Stomach (tissue), 9 donors: ENCODE results near the gene C2CD4D. TPM values are rescaled to one million over a fixed set of nuclear protein-coding genes. Genes with fewer than 3 reads are reported as not detected.

Experiments used
- DNase-seq, 2 donors: peaks; one replicate each; pipeline versions ENCODE4 v3.0.0 to v3.0.0-alpha.2; 2013 to 2019
- H3K27ac ChIP-seq, 5 donors: fragments of 200-600 bp in 4 of 5; sonication (generic) in 4 of 5; one replicate each; pipeline ENCODE4 v1.5.1; 2013 to 2019; ENCODE audit warnings: mild to moderate bottlenecking in 1 of 5, moderate library complexity in 1 of 5
- H3K27me3 ChIP-seq, 3 donors: fragments of 200-600 bp; sonication (generic); one replicate each; pipeline ENCODE4 v1.5.1; 2017 to 2019; ENCODE audit warnings: mixed run types in 1 of 3
- H3K36me3 ChIP-seq, 4 donors: fragments of 200-600 bp; sonication (generic); 1 replicate in 3 of 4; 2 replicates in 1 of 4; pipeline ENCODE4 v1.5.1; 2016 to 2019
- H3K4me1 ChIP-seq, 4 donors: fragments of 200-600 bp; sonication (generic); one replicate each; pipeline ENCODE4 v1.5.1; 2016 to 2019
- H3K4me3 ChIP-seq, 4 donors: fragments of 200-600 bp; sonication (generic) in 3 of 4; one replicate each; pipeline ENCODE4 v1.5.1; 2016 to 2019; ENCODE audit warnings: mild to moderate bottlenecking in 1 of 4
- H3K9me3 ChIP-seq, 4 donors: fragments of 200-600 bp; sonication (generic); one replicate each; pipeline ENCODE4 v1.5.1; 2016 to 2019
- EP300 ChIP-seq: sonication (generic); formaldehyde crosslinking; IDR thresholded peaks from one replicate; pipeline ENCODE4 v1.6.1; 2017; ENCODE audit warnings: antibody characterized with exemption
- POLR2A ChIP-seq, 4 donors: fragments of 450-650 bp; IDR thresholded peaks; one replicate each; pipeline ENCODE4 v1.6.1; 2016; ENCODE audit warnings: antibody characterized with exemption in 4 of 4, control low read depth in 2 of 4, mild to moderate bottlenecking in 1 of 4, moderate library complexity in 1 of 4
- POLR2AphosphoS5 ChIP-seq, 3 donors: sonication (generic); formaldehyde crosslinking; IDR thresholded peaks; one replicate each; pipeline ENCODE4 v1.6.1; 2016; ENCODE audit warnings: antibody characterized with exemption in 3 of 3
- WGBS, 5 donors: extraction: QIAGEN DNeasy Blood & Tissue Kit in 3 of 5; methylation state at CpG; one replicate each; pipeline versions ENCODE4 v1.1.5 to v1.1.7; 2013 to 2018; 5-methylcytosine and 5-hydroxymethylcytosine counted together
- intact Hi-C: fragments of 100-400 bp; cut with DNase I; formaldehyde crosslinking; loops from one replicate; pipeline ENCODE4 v1.15.1; 2023; ENCODE audit warnings: low total_unique reads
- polyA plus RNA-seq, 3 donors: library from polyadenylated mRNA; stranded (reverse); fragments of 200-250 nt; gene quantifications; one replicate each; pipeline ENCODE4 v1.2.3, GENCODE V29; 2013
- total RNA-seq, 5 donors: library from RNA; depleted of rRNA; stranded (reverse); fragments of >200 nt; gene quantifications; one replicate each; pipeline versions ENCODE4 v1.1.0 to v1.2.3, GENCODE V29; 2014 to 2016
- TF ChIP-seq, protein P1 (sequence below), 7 experiments: fragments of 450-650 bp in 4 of 7; fragments of 200-600 bp in 3 of 7; sonication (generic) in 3 of 7; IDR thresholded peaks; one replicate each; pipeline ENCODE4 v1.5.1; 2016 to 2019; ENCODE audit warnings: antibody characterized with exemption in 7 of 7, control low read depth in 2 of 7, mild to moderate bottlenecking in 1 of 7
- donor health status: healthy with polysubstance abuse.
- donor health status: Bipolar disorder and iron deficiency.
- donor health status: healthy.

The C2CD4D gene
- total and polyA plus RNA-seq, 8 donors: 0.44 to 0.73 (median 0.58) TPM; not detected in 5

DNA sequence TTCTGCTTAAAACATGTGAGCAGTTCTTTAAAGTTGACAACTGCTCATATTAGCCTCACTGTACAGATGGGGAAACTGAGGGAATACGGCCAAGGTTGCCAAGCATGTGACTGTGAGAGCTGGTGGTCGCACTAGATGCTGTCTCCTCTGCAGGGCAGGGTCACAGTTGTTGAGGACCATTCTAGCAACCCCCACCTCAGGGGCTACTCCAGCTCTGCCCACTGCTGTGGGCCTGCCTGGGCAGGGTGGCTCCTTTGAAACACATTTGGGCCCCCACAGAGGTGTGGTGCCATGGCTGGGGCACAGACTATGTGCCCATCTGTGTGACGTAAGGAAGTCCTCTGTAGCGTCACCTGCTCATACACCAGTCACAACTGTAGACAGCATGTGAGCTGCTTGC is 13.1 kb upstream of the C2CD4D start:
- DNase-seq: no peak
- no peak for TF ChIP-seq POLR2AphosphoS5 (IDR thresholded peaks at IDR 0.05)
- TF ChIP-seq, protein P1, sequence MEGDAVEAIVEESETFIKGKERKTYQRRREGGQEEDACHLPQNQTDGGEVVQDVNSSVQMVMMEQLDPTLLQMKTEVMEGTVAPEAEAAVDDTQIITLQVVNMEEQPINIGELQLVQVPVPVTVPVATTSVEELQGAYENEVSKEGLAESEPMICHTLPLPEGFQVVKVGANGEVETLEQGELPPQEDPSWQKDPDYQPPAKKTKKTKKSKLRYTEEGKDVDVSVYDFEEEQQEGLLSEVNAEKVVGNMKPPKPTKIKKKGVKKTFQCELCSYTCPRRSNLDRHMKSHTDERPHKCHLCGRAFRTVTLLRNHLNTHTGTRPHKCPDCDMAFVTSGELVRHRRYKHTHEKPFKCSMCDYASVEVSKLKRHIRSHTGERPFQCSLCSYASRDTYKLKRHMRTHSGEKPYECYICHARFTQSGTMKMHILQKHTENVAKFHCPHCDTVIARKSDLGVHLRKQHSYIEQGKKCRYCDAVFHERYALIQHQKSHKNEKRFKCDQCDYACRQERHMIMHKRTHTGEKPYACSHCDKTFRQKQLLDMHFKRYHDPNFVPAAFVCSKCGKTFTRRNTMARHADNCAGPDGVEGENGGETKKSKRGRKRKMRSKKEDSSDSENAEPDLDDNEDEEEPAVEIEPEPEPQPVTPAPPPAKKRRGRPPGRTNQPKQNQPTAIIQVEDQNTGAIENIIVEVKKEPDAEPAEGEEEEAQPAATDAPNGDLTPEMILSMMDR (IDR thresholded peaks at IDR 0.05): no peak
- TF ChIP-seq EP300: no peak
- TF ChIP-seq POLR2A (IDR thresholded peaks at IDR 0.05): no peak
- H3K27ac ChIP-seq: no peak overlapping the region
- H3K9me3 ChIP-seq: no peaks in the 10 kb centered on the region
- H3K36me3 ChIP-seq: no peaks in the 10 kb centered on the region
- no peak overlapping the region for H3K4me3 ChIP-seq
- 90 to 100% (median 95%) methylated on average over 2 to 4 of the region's 4 CpGs for WGBS, 5 donors
- H3K4me1 ChIP-seq: peaks cover 0 to 8% (median 0%) of the 10 kb centered on the region in 4 donors
- peaks cover 0 to 45% (median 0%) of the 10 kb centered on the region in 3 donors for H3K27me3 ChIP-seq
- intact Hi-C loops: no loop called here

DNA sequence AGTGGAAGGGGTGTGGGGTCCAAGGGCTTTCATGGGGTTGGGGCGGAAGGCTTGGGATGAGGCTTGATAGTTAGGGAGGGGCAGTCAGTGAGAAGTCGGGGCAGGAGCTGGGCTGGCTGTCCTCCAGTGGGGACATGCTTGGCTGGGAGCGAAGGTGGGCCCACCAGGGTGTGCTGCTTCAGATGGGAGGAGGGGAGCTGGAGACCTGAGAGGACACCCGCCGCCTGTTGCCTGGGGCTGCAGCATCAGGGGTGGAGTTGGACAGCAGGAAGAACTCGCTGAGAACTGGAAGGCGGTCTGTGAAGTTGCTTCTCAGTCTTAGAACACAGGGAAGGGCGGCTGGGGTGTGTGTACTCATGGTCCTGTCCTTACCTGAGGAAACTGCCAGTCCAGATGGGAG is 12.3 kb upstream of the C2CD4D start:
- no peak for DNase-seq
- 55 to 86% (median 80%) methylated on average over 4 to 8 of the region's 8 CpGs for WGBS, 5 donors
- Histone ChIP-seq H3K27ac (no peak overlapping the region), H3K36me3 (no peaks in the 10 kb centered on the region), H3K9me3 (no peaks in the 10 kb centered on the region), H3K4me1 (peaks cover 0 to 8% (median 0%) of the 10 kb centered on the region in 4 donors), H3K4me3 (no peak overlapping the region), H3K27me3 (peaks cover 0 to 51% (median 0%) of the 10 kb centered on the region in 3 donors)
- no peak for TF ChIP-seq POLR2AphosphoS5 (IDR thresholded peaks at IDR 0.05)
- TF ChIP-seq EP300: no peak
- TF ChIP-seq POLR2A (IDR thresholded peaks at IDR 0.05): no peak
- TF ChIP-seq, protein P1 (IDR thresholded peaks at IDR 0.05): no peak
- intact Hi-C loops: no loop called here

DNA sequence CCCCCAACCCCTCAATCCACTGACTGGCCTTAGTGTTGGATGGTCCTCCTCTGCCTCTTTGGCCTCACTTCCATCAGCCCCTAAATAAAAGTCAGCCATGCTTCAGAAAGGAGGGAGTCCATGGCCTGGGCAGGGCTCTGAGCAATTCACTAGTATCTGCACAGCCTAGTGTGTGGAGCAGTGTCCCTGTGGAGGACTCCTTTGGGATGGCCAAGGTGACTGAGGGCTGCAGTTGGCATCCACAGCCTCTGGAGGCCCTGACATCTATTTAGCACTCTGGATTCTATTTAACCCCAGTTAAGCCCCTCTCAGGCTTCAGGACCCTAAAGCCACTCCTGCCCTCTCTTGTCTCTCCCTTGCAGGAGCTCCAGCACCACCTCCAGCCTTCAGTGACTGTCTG is 10.3 kb upstream of the C2CD4D start:
- no peak overlapping the region for H3K4me3 ChIP-seq
- no peaks in the 10 kb centered on the region for H3K36me3 ChIP-seq
- peaks cover 0 to 57% (median 0%) of the 10 kb centered on the region in 3 donors for H3K27me3 ChIP-seq
- intact Hi-C loops: no loop called here
- no peaks in the 10 kb centered on the region for H3K9me3 ChIP-seq
- H3K27ac ChIP-seq: no peak overlapping the region
- H3K4me1 ChIP-seq: peaks cover 0 to 8% (median 2%) of the 10 kb centered on the region in 4 donors
- TF ChIP-seq EP300 (no peak), POLR2A (IDR thresholded peaks at IDR 0.05) (no peak), POLR2AphosphoS5 (IDR thresholded peaks at IDR 0.05) (no peak)
- TF ChIP-seq, protein P1 (IDR thresholded peaks at IDR 0.05): no peak
- DNase-seq: no peak

DNA sequence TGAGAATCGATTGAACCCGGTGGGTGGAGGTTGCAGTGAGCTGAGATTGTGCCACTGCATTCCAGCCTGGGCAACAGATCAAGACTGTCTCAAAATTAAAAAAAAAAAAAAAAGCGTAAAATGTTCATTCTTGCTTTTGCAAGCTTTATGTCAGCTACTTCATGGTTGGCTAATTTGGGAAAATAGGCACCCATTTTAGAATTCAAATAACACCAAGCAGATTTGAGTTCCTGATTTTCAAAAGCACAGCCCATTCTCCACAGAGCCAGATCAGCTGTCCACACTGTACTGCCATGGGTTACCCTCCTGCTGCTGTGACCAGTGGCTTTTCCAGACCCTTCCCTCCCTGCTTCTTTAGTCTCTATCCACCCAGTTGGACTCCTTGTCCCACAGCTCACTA is 9.5 kb upstream of the C2CD4D start:
- TF ChIP-seq EP300 (no peak), POLR2A (IDR thresholded peaks at IDR 0.05) (no peak), POLR2AphosphoS5 (IDR thresholded peaks at IDR 0.05) (no peak)
- TF ChIP-seq, protein P1 (IDR thresholded peaks at IDR 0.05): no peak
- WGBS, 5 donors: 65 to 76% (median 73%) methylated on average over 3 of the region's 3 CpGs
- Histone ChIP-seq H3K4me3 (no peak overlapping the region), H3K27me3 (peaks cover 0 to 57% (median 0%) of the 10 kb centered on the region in 3 donors), H3K9me3 (no peaks in the 10 kb centered on the region), H3K36me3 (no peaks in the 10 kb centered on the region), H3K4me1 (peaks cover 0 to 8% (median 2%) of the 10 kb centered on the region in 4 donors), H3K27ac (no peak overlapping the region)
- DNase-seq: no peak
- intact Hi-C loops: no loop called here
